ENCODE measurements around the gene SMAP2. TPM values are rescaled to one million over a fixed set of nuclear protein-coding genes. Genes with fewer than 3 reads are reported as not detected.
A peak's percentile ranks its signal among the peaks of the same experiment; 100 is the strongest.

Gene SMAP2
- polyA plus RNA-seq, 3 donors, result 13.3 to 57.0 (median 31.4) TPM

DNA sequence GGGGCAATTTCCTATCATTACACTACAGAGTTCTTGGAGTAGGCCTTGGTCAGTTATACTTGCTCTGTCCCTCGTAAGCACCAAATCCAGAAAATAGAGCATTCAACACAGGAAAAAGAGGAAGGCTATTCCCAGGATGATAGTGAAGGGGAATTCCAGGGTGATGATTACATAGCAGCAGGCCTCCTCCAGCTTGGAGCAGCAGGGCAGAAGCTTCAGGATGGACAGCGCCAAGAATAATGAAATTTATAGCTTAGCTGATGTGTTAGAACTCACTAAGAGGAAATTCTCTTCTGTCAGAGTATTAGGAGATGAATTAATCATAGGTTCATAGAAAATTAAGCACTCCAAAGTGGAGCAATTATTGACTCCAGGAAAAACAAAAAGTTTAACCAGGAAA is 10.8 kb upstream of the SMAP2 start:
- WGBS, 3 donors, result 26 to 66% (median 36%) methylated on average over 2 of the region's 2 CpGs
- no peak overlapping the region for H3K27ac ChIP-seq (ENCODE audit: low read depth, low read length)

DNA sequence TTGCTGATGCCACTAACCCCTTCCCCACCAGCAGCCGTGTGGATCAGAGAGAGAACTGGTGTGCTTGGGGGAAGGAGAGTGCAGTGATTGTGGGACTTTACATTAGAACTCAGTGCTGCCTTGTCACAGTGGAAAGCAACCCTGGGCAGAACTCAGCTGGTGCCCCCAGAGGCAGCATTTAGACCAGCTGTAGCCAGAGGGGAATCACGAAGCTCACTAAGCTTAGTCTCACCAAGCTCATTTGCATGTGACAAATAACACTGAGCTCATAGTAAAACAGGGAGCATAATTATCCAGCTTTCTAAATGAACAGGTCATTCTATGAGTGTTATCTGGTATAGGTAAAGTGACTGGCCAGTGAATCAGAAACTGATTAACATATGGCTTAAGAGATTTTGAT is 9.8 kb upstream of the SMAP2 start:
- 47 to 57% (median 52%) methylated on average over 2 of the region's 2 CpGs for WGBS, 3 donors
- H3K27ac ChIP-seq (ENCODE audit: low read depth, low read length), result no peak overlapping the region

DNA sequence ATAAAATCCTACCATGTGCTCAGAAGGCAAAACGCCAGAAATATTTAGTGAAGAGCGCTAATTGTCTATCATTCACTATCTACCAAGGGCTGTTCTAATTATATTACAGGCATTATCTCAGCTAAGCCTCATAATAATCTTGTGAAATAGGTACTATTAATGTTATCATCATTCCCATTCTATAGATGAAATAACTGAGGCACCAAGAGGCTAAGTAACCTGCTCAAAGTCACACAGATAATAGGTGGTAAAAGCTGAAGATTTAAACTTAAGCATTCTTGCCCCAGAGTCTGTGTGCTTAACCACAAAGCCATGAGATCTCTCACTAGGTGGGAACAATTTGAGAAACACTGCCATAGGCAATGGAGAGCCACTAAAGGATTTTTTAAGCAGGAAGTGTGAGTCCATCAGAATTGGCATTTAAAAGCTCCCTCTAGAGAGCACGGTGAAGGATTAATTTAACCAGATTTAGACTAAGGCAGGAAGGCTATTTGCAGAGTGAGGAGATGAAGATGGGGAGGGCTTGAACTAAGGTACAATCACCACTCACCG is 1.7 kb upstream of the SMAP2 start:
- H3K27ac ChIP-seq (ENCODE audit: low read depth, low read length), result no peak overlapping the region
- WGBS, 3 donors, result 63 to 70% (median 66%) methylated on average over 4 of the region's 4 CpGs

- 32 to 35% (median 33%) methylated on average over 6 of the region's 6 CpGs for WGBS, 3 donors
- H3K27ac ChIP-seq (ENCODE audit: low read depth, low read length), result no peak overlapping the region
These were observed 737 bp upstream of the SMAP2 start for GRCh38 chr1:40372658-40373322.

- no peak overlapping the region for H3K27ac ChIP-seq (ENCODE audit: low read depth, low read length)
- 63 to 68% (median 65%) methylated on average over 1 of the region's 1 CpG for WGBS, 3 donors
These were observed 4.0 kb downstream of the SMAP2 start for GRCh38 chr1:40377512-40377911.

- H3K27ac ChIP-seq (ENCODE audit: low read depth, low read length), result no peak overlapping the region
- 20 to 36% (median 32%) methylated on average over 1 of the region's 1 CpG for WGBS, 3 donors
These were observed 6.4 kb downstream of the SMAP2 start for GRCh38 chr1:40379785-40380452.

- H3K27ac ChIP-seq (ENCODE audit: low read depth, low read length), result no peak overlapping the region
- 87 to 94% (median 92%) methylated on average over 4 of the region's 4 CpGs for WGBS, 3 donors
These were observed 7.3 kb downstream of the SMAP2 start for GRCh38 chr1:40380817-40381216.

GRCh38 chr1:40381268-40382107 is 8.0 kb downstream of the SMAP2 start:
- H3K27ac ChIP-seq (ENCODE audit: low read depth, low read length), result no peak overlapping the region
- 48 to 72% (median 63%) methylated on average over 7 of the region's 7 CpGs for WGBS, 3 donors

DNA sequence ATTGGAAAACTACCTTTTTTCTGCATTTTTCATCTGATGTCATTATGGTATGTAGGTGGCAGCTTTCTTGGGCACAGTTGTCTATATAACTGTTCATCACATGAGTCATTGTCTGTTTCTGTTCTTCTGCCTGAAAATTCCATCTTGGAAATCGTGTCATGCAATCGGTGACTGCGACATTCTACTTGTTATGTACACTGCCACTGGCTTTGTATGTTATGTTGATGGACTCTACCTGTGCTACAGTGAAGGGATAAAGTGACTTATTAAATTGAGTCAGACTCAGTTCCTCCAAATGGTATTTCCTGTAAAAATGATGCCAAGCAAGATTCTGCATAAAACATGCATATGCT is 8.6 kb downstream of the SMAP2 start:
- H3K27ac ChIP-seq (ENCODE audit: low read depth, low read length), result no peak overlapping the region
- 91 to 98% (median 93%) methylated on average over 3 of the region's 3 CpGs for WGBS, 3 donors

- no peak overlapping the region for H3K27ac ChIP-seq (ENCODE audit: low read depth, low read length)
These were observed 9.1 kb downstream of the SMAP2 start for GRCh38 chr1:40382601-40383000.

- H3K27ac ChIP-seq (ENCODE audit: low read depth, low read length), result no peak overlapping the region
- WGBS, 3 donors, result 52 to 85% (median 84%) methylated on average over 7 of the region's 7 CpGs
These were observed 9.6 kb downstream of the SMAP2 start for GRCh38 chr1:40383095-40383487.

GRCh38 chr1:40383488-40384412 is 10.2 kb downstream of the SMAP2 start:
- WGBS, 3 donors, result 60 to 69% (median 69%) methylated on average over 9 of the region's 9 CpGs
- H3K27ac ChIP-seq (ENCODE audit: low read depth, low read length), result peak overlapping the region; percentile 38

- 16 to 24% (median 19%) methylated on average over 2 of the region's 2 CpGs for WGBS, 3 donors
- H3K27ac ChIP-seq (ENCODE audit: low read depth, low read length), result peak overlapping the region; percentile 38
These were observed 10.9 kb downstream of the SMAP2 start for GRCh38 chr1:40384413-40384762.

- WGBS, 3 donors, result 43 to 74% (median 68%) methylated on average over 6 of the region's 6 CpGs
- H3K27ac ChIP-seq (ENCODE audit: low read depth, low read length), result peak overlapping the region; percentile 92
These were observed 11.4 kb downstream of the SMAP2 start for GRCh38 chr1:40384887-40385286.

- 37 to 67% (median 41%) methylated on average over 6 of the region's 6 CpGs for WGBS, 3 donors
- H3K27ac ChIP-seq (ENCODE audit: low read depth, low read length), result peak overlapping the region; percentile 91
These were observed 12.2 kb downstream of the SMAP2 start for GRCh38 chr1:40385437-40386358.

- H3K27ac ChIP-seq (ENCODE audit: low read depth, low read length), result peak overlapping the region; percentile 91
- whole genome bisulfite sequencing, 3 donors, result 35 to 62% (median 43%) methylated on average over 3 of the region's 3 CpGs
These were observed 12.8 kb downstream of the SMAP2 start for GRCh38 chr1:40386359-40386723.

DNA sequence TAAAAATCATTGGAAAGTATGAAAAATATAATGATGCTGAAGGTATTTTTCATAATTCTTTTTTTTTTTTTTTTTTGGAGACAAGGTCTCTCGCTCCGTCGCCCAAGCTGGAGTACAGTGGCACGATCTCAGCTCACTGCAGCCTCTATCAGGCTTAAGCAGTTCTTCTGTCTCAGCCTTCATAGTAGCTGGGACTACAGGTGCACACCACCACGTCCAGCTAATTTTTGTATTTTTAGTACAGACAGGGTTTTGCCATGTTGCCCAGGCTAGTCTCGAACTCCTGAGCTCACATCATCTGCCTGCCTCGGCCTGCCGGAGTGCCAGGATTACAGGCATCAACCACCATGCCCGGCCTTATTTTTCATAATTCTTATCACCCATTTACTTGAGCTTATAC is 13.3 kb downstream of the SMAP2 start:
- 78 to 83% (median 78%) methylated on average over 9 of the region's 9 CpGs for WGBS, 3 donors

More for the DNA sequence above, 13.3 kb downstream of the SMAP2 start:
- H3K27ac ChIP-seq (ENCODE audit: low read depth, low read length), result no peak overlapping the region
